Measurements from ENCODE around the gene CDK18.
"Not testable (repeated sequence)": the region's sequence is repeated elsewhere in the genome, so short reads cannot be mapped to it uniquely, and the experiment has no call there.

The CDK18 gene

DNA sequence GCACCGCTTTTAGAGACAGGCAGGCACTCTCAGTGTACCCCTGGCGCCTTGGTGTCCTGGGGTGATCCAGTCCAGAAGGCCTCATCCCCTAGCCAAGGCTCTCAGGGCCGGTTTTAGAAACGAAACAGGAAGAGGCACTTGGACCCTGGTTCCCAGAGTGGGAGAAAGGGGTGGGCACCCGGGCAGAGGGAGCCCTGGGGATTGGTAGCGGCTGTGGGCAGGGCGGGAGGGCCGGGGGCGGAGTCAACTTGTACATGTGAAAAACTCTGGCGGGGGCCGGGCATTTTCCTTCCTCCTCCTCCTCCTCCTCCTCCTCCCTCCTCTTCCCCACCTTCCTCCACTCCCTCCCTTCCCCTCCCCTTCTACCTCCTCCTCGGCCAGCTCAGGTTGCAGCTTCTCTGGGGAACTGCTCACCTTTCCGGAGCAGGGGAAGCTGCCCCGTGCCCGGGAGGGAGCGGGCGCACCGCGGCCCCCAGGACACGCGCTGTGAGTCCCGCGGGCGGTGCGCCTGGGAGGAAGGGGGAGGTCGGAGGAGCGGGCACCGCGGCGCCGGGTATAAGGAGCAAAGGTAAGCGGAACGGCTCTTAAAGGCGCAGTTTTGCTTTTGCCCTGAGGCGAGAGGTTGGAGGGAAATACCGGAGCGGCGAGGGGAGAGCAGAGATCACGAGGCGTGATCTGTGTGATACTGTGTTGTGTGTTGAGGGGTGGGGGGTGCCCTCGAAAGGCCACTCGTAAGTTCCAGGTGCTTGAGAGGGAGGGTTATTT lies at the start of gene CDK18:
Gene CDK18, plus strand, starts transcription at position 359 of the 765 bp plus-strand sequence. CDS start 18,499 bp downstream, outside the sequence.
- DNase-seq (ENCODE audit: low spot score): no peak

DNA sequence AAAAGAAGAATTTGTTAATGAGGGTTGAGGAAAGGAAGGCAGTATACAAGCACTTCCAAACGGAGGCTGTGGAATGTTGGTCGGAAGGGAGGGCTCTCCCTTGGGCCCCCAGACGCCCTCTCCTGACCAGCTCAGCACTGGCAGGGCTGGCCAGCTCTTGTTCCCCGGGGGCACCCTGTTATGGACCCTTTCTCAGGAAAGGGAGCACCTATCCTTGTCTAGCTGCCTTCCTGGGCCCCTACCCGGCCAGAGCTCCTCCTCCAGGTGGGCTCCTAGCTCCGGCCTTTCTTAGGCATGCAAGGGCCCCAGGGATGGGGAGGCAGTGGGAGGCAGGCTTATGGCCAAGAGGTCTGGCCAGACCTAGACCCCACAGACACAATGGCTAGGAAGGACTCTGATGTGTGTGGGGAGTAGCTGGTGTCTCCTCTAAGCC lies 49.5 kb upstream of the CDK18 start:
- no peak for DNase-seq (ENCODE audit: low spot score)

DNA sequence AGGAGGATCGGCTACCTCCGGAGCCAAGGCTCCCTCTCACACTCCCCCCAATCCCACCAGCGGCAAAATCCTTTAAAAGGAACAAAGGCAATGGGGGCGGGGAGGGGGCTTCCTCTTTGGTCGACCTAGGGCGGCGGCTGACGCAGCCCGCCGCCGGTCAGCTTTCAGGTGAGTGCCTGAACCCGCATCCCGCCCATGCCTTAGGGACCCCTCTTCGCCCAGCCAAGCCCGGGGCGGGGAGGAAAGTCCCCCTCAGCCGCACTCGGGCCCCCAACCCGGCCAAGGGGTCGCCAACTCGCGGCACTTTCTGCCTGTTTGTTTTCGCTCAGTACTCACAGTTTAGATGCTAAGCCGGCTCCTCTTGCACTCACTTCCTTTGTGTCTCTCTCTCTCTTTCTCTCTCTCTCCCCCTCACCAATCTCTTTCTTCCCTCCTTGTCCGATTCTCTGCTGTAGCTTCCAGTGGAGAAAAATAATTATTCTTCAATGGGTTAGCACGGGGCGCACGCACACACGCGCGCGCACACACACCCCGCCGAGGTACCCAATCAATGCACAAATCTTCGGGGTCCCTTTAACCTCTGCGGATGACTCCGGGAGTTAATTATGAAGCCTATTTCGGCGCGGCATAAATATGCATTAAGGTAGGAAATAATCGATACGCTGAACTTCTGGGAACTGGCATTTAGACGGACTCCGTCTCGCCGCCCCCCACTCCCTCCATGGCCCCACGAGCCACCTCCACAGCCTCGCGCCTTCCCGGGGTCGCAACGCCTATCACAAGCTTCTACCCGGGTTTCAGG lies 48.7 kb upstream of the CDK18 start, which contains the start of gene BLACAT1:
Gene BLACAT1, minus strand, starts transcription at position 465 of the 802 bp plus-strand sequence.
- DNase-seq (ENCODE audit: low spot score): no peak

DNA sequence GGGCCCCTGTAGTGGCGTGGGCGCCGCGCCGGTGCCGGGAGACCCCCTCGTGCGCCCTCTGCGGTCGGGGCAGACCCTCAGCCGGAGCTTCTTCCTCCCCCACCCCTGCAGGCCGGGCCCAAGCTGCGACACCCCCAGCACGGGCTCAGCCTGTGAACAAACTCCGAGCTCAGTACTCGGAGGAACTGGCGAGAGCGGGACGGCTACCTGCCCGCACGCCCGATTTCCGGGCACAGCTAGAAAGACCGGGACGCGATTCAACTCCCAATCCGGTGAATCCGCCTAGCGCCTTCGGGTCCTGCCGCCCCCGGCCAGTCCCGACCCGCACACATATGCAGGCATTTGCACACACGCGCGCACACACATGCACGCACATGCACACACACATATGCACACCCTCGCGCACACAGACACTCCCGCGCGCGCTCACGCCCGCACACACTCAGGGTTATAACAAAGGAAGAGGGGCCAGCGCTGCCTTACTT lies 48.0 kb upstream of the CDK18 start:
- no peak for DNase-seq (ENCODE audit: low spot score)

DNA sequence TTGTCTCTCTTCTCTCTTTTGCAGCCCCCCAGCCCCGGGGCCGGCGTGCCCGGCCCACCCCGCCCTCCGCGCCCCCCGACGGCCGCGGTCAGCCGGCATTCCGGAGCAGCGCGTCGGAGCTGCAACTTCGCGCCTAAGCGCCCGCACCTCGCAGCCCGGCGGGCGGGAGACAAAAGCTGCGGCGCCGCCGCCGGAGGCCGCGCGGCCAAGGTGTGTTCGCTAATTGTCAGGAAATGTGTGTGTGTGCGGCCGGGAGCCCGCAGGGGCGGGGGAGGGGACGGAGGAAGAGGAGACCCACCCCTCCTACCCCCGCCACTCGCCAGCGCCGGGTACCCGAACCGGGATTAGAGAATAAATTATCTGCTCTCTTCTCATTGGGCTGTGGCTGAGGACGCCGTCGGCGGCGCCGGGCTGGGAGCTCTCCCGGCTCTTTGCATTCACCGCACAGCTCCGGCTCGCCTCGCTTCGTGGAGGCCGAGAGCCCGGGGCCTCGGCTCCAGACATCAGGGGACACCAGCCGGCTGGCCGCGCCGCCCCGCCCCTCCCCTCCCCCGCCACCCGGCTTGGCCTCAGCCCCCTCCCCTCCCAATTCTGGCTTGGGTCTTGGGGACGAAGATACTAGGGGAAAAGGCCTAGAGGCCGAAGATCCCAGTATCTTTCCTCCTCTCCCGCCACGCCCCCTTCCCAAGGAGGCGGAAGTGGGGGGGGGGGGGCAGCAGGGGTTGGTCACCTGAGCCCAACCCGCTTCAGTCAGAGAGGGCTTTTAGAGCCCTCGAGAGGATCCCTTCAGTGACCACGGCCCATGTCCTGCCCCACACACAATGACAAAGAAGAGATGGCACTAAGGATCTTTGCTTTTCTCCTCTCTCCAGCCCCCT lies 47.4 kb upstream of the CDK18 start:
- no peak for DNase-seq (ENCODE audit: low spot score)

DNA sequence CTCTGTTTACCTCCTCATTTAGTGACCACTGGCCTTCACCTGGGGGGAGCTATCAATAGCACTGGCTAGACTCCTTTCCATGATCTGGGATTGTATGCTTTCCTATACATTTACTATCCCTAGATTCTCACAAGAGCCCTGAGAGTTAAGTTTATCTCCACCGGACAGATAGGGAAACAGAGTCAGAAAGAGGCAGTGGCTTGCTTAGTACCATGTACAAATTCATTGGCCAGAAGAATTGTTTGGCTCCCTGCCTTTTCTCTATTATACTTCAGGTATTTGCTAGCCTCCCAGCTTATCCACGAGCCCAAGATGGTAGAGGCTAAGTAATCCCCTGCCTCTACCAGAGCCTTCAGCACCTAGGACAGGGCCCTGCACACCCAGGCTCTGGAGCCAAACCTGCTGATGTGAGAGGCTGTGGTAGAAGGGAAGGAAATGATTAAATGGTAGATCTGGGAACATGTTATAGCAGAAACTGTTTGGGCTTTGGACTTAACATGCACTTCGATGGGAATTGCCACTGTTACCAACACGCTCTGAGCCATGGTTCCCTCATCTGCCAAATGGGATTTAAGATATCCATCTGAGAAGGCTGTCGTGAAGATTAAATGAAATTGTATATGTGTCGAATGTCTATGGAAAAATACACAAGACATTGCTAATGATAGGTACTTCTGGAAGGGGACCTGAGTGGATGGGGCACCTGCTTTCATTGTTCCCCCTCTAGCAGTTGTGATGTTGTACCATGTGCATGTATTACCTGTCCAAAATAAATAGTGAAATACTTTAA lies 45.5 kb upstream of the CDK18 start:
- DNase-seq (ENCODE audit: low spot score): no peak

DNA sequence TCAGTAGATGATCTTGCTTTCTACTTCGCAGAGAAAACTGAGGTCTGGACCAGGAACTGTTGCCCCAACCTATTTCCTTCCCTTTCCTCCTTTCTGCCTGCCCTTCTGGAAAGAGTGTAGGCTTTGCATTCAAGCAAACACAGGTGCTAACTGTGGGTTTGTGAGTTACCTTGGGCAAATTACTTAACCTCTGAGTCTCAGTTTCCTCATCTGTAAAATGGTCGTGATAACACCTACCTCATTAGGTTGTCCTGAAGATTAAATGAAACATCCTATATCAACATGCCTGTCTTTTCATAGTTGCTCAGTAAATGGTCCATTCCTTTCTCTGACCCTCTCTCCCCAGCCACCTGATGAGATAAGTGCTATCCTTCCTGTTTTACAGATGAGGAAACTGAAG lies 39.1 kb upstream of the CDK18 start:
- no peak for DNase-seq (ENCODE audit: low spot score)

DNA sequence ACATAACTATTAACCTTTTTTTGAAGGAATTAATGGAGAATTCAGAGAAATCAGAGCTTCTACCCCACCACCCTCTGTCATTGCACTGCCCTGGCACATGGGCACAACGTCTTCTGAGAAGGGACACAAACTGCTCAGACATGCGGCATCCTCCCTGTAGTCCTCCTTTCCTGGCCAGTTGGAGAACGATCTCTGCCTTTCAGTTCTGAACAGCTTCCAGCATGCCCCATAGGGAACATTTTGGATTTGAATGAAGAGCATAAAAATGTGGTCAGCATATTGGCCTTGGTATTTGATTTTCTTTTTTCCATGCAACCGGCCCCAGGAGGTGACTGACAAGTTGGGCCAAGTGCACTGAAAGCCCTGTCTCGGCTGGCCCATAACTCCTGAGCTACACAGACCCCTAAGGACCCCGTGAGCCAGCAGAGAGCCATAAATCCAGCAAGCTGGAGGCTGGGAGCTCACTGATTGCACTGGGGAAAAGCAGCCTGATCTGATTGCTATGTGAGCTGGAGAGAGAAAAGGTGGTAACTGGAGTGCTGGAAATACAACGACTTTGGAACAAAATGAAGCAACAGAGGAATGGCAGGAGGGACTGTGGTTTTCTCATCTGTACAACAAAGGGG lies 37.8 kb upstream of the CDK18 start:
- DNase-seq (ENCODE audit: low spot score): no peak

DNA sequence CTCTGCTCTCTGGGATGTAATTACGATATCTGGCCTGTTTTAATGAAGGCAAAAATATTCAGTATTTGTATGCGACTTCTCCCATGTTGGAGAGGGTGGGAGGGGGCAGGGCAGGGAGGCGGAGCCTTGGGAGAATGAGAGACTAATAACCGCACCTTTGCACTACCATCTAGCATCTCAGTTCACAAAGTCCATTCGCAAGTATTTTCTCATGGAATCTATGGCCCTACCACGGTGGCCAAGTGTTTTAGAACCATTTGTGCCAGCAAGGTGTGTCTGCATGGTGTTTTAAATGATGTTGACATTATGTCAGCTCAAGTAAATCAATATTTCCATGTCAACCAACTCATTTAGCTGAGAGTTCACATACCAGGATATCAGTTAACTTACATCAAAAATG lies 34.3 kb upstream of the CDK18 start:
- no peak for DNase-seq (ENCODE audit: low spot score)

DNA sequence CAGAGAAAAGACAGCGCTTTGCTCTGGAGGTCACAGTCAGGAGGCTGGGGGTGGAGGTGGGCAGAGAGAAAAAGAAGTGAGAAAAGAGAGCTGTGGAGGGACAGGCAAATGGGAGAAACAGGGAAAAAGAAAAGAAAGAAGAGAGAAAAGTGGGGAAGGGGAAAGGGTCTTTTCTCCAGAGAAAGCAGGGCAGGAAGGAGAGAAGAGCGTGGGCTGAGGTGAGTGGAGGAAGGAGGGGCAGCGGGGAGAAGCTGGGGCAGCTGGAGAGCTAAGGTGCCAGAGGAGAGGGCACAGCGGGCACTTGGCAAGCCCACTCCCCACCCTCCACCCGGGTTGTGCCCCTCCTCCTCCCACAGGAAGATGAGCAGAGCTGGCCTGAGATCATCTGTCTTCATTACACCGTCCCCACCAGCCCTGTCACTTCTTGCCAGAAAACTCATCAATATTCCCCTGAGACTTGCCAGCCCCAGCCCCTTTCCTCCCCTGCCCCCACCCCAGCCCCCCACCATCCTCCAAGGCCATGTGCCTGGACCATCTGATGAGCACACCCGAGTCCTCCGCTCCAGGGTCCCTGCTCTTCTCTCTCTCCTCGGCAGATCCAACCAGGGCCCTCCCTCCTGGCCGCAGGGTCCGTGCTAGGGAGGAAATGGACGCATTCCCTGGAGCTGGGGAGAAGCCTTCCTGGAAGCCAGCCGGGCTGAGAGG lies 31.6 kb upstream of the CDK18 start:
- DNase-seq (ENCODE audit: low spot score): no peak

DNA sequence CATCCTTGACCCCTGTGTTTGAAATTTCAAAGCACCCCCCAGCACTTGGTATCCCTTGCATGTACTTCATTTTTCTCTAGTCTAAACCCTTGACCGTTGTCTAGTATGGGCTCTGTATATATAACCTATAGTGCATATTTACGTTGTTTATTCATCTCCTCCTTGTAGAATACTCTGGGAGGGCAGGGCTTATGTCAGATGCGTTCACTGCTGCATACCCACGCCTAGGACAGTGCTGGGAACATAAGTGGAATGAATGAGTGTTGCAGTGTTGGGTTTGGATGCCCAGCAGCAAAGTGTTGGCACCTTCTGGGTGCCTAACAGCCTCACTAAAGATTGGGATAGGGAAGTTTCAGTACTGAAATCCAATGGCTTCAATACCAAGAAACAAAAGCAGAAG lies 31.0 kb upstream of the CDK18 start:
- no peak for DNase-seq (ENCODE audit: low spot score)

DNA sequence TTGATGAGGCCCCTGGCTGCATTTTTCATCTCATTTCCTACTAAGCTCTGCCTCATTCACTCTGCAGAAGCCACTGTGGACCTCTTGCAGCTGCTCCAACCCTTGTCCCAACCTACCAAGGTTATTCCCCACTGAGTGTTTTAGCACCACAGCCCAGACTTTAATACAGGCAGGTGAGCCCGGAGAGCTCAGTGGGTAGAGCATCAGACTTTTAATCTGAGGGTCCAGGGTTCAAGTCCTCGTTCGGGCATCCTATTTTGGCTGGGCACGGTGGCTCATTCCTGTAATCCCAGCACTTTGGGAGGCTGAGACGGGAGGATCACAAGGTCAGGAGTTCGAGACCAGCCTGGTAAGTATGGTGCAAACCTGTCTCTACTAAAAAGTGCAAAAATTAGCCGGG lies 30.5 kb upstream of the CDK18 start:
- no peak for DNase-seq (ENCODE audit: low spot score)

DNA sequence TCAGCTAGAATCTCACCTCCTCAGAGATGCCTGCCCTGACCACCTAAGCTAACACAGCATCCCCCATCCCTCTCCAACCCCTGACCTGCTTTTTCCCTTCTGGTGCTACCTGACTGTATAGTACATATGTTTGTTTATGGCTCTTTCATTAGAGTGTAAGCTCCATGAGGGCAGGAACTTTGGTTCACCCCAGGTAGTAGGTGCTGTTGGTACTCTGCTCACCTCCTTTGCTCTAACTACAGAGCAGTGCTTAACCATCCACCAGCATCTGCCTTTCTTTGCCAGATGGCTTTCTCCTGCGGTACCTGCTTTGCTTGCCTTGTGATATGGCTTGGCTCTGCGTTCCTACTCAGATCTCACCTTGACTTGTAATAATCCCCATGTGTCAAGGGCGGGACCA lies 29.9 kb upstream of the CDK18 start:
- DNase-seq (ENCODE audit: low spot score): no peak

DNA sequence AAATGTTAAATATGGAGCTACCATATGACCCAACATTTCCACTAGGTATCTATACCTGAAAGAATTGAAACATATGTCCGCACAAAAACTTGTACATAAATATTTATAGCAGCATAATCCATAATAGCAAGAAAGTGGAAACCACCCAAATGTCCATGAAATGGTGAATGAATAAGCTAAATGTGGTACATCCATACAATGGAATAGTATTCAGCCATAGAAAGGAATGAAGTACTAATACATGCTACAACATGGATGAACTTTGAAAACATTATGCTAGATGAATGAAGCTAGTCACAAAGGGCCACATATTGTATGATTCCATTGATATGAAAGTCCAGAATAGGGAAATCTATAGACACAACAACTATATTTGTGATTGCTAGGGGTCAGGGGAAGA lies 28.6 kb upstream of the CDK18 start:
- DNase-seq (ENCODE audit: low spot score): no peak

DNA sequence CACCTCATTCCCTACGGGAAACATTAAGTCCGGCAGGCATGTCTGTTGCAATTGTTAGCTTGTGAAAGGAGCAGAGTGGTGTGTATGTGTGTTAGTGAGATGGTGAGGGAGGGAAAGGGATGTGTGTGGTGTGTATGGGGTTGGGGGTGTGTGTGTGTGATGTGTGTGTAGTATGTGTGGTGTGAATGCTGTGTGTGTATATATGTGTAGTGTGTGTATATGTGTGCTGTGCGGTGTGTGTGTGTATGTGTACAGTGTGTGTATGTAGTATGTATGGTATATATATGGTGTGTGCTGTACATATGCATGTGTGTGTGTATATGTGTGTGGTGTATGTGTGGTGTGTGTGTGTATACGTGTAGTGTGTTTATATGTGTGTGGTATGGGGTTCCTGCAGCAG lies 27.8 kb upstream of the CDK18 start:
- DNase-seq (ENCODE audit: low spot score): no peak

DNA sequence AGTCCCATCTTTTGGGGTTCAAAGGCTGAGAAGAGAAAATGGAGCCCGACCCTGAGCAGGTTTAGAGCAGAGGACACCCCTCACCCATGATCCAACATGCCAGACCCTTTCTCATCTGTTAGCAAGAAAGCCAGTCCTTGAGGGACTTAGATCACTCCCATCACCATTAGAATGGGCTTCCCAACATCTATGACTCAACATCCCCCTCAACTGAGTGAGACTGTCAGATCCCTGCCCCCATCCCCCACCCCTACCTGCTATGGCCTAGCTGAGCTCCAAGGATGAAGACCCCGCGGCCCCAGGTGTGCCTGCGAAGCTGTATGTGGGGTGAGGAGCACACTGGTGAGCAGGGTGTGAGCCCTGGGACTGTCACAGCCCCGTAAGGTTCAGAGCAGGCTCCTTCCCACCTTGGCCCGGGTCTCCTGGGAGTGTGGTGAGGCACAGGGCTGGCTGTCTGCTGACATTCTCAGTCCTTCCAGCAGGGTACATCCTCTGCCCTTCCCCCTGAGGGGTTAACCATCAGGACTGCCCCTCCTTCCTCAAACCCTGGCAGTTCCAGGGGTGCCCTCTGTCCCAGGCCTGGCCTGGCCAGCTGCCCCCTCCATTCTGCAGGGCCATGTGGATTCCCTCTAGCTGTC lies 27.2 kb upstream of the CDK18 start:
- DNase-seq (ENCODE audit: low spot score): no peak

DNA sequence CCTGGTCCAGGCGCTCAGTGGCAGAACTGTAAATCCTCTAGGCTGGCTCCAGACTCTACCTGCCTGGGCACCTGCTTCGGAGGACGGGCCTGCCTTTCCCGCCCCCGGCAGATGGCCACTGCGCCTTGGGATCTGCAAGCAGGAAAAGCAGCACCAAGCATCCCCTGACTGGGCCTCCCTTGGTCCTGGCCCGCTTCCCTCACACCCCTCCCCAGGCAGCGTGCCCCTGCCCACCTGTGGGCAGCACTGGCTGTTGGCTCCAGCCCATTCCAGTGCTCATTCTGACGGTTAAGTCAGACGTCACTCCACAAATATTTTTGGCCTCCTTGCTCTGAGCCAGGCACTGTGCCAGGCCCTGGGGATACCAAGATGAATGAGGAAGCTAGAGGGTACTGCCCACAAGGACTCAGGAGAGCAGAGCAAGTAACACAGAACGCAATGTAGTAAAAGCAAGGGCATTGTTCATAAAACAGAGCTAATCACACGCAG lies 26.7 kb upstream of the CDK18 start:
- DNase-seq (ENCODE audit: low spot score): no peak

DNA sequence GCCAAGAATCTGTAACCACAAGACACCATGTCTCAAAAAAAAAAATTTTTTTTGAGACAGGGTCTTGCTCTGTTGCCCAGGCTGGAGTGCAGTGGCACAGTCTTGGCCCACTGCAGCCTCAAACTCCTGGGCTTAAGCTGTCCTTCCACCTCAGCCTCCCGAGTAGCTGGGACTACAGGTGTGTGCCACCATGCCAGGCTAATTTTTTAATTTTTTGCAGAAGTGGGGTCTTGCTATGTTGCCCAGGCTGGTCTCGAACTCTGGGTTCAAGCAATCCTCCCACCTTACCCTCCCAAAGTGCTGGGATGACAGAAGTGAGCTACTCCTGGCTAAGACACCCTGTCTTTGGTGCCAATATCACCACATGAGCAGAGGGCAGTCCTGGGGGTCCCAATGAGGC lies 25.5 kb upstream of the CDK18 start:
- DNase-seq (ENCODE audit: low spot score): not testable (repeated sequence)

DNA sequence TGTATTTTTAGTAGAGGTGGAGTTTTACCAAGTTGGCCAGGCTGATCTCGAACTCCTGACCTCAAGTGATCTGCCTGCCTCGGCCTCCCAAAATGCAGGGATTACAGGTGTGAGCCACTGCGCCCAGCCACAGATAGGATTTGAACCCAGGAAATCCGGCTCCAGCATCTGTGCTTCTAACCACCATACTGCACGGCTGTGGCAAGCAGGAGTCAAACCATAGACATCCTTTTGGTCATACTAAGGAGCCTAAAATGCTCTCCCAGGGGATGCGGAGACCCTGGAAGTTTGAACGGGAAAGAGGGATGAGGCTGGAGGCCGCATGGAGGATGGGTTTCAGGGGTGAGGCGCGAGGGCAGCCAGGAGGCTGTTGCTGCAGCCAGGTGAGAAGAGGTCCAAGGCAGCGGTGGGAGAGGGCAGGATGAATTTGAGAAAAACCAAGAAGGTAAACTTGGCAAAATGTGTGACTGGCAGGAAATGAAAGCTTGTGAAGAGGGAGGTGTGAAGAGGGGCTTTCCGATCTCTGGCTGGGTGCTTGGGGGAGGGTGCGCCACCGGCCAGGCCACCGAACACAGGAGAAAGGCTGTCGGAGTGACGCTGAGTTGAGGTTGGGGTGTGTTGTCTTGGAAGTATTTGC lies 24.0 kb upstream of the CDK18 start:
- DNase-seq (ENCODE audit: low spot score): no peak

Data from hematopoietic multipotent progenitor cell treated with erythropoietin and hydrocortisone succinate and interleukin-3 and kit ligand, for 17 days (in vitro differentiated cells).